ENCODE data around the gene FBXL19.

The FBXL19 gene

DNA sequence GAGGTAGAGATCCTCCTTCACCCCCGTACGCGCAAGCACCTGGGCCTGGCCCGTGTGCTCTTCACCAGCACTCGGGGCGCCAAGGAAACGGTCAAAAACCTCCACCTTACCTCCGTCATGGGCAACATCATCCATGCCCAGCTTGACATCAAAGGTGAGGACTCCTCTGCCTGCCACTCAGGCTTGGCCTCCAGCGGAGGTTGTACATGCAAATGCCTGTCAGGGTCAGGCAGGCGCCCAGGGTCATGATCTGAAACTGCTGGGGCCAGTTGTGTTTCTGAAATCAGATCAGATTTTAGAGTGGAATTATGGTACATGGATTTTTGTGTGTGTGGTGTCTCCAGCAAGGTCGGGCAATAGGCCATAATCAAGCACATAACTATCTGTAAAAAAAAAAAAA is 38.0 kb downstream of the FBXL19 start:
- DNase-seq (ENCODE audit: low read depth) = no peak
- TF ChIP-seq, protein P1, sequence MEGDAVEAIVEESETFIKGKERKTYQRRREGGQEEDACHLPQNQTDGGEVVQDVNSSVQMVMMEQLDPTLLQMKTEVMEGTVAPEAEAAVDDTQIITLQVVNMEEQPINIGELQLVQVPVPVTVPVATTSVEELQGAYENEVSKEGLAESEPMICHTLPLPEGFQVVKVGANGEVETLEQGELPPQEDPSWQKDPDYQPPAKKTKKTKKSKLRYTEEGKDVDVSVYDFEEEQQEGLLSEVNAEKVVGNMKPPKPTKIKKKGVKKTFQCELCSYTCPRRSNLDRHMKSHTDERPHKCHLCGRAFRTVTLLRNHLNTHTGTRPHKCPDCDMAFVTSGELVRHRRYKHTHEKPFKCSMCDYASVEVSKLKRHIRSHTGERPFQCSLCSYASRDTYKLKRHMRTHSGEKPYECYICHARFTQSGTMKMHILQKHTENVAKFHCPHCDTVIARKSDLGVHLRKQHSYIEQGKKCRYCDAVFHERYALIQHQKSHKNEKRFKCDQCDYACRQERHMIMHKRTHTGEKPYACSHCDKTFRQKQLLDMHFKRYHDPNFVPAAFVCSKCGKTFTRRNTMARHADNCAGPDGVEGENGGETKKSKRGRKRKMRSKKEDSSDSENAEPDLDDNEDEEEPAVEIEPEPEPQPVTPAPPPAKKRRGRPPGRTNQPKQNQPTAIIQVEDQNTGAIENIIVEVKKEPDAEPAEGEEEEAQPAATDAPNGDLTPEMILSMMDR (conservative IDR thresholded peaks at IDR 0.05; ENCODE audit: low read depth, low read length) = no peak
- no peak overlapping the region for H3K4me3 ChIP-seq (ENCODE audit: low read depth, low read length)

DNA sequence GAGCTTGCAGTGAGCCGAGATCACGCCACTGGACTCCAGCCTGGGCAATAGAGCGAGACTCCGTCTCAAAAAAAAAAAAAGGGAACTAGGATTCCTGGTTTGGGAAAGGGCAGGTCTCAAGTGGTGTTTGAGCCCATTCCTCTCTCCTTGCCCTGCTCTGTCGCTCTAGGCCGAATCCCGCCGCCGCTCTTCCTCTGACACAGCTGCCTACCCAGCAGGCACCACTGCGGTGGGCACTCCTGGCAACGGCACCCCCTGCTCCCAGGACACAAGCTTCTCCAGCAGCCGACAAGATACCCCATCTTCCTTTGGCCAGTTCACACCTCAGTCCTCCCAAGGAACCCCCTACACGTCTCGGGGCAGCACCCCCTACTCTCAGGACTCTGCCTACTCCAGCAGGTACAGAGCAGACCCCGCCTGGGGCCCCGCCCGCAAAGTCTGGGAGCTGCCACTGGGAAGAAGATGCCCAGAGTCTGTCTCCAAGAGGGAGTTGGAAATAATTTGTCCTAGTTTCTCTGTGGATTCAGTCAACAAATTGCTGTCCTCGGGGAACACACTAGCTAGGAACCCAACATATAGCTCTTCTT is 40.6 kb downstream of the FBXL19 start:
- no peak for DNase-seq (ENCODE audit: low read depth)
- TF ChIP-seq, protein P1 (conservative IDR thresholded peaks at IDR 0.05; ENCODE audit: low read depth, low read length) = no peak
- H3K4me3 ChIP-seq (ENCODE audit: low read depth, low read length) = no peak overlapping the region

DNA sequence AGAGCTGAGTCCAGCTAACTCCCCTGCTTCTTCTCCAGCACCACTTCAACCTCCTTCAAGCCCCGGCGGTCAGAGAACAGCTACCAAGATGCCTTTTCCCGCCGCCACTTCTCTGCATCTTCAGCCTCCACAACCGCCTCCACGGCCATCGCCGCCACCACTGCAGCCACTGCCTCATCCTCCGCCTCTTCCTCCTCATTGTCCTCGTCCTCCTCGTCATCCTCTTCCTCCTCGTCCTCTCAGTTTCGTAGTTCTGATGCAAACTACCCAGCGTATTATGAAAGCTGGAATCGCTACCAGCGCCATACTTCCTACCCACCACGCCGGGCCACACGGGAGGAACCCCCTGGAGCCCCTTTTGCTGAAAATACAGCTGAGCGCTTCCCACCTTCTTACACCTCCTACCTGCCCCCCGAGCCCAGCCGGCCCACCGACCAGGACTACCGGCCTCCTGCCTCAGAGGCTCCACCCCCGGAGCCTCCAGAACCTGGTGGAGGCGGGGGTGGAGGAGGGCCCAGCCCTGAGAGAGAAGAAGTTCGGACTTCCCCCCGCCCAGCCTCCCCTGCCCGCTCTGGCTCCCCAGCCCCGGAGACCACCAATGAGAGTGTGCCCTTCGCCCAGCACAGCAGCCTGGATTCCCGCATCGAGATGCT is 41.3 kb downstream of the FBXL19 start:
- DNase-seq (ENCODE audit: low read depth) = no peak
- H3K4me3 ChIP-seq (ENCODE audit: low read depth, low read length) = no peak overlapping the region
- TF ChIP-seq, protein P1 (conservative IDR thresholded peaks at IDR 0.05; ENCODE audit: low read depth, low read length) = no peak

DNA sequence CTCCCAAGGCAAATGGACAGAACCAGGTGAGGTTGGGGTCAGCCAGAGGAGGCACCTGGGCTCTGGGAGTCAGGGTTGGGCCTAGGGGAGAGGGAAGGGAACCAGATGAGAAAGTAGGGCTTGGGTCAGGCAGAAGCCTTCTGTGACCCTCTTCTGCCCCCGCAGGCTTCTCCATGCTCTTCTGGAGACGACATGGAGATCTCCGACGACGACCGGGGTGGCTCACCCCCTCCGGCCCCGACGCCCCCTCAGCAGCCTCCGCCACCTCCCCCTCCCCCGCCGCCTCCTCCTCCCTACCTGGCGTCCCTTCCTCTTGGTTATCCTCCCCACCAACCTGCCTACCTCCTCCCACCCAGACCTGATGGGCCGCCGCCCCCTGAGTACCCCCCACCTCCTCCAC is 42.1 kb downstream of the FBXL19 start:
- no peak overlapping the region for H3K4me3 ChIP-seq (ENCODE audit: low read depth, low read length)
- TF ChIP-seq, protein P1 (conservative IDR thresholded peaks at IDR 0.05; ENCODE audit: low read depth, low read length) = no peak
- no peak for DNase-seq (ENCODE audit: low read depth)

DNA sequence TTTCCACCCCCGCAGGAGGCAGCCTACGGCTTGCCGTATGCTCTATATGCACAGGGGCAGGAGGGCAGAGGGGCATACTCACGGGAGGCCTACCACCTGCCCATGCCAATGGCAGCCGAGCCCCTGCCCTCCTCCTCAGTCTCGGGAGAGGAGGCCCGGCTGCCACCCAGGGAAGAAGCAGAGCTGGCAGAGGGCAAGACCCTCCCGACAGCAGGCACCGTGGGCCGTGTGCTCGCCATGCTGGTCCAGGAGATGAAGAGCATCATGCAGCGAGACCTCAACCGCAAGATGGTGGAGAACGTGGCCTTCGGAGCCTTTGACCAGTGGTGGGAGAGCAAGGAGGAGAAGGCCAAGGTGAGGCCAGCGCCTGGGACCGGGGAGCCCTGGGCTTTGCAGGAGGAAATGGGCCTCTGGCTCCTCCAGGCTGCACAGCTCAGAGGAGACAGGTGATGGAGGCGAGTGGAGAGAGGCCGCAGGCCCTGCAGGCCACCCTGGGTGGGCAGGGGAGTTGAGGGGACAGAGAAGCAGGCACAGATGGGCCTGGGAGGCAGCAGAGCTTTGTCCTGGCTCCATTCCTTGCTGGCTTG is 42.8 kb downstream of the FBXL19 start:
- TF ChIP-seq, protein P1 (conservative IDR thresholded peaks at IDR 0.05; ENCODE audit: low read depth, low read length) = no peak
- no peak for DNase-seq (ENCODE audit: low read depth)
- H3K4me3 ChIP-seq (ENCODE audit: low read depth, low read length) = no peak overlapping the region

DNA sequence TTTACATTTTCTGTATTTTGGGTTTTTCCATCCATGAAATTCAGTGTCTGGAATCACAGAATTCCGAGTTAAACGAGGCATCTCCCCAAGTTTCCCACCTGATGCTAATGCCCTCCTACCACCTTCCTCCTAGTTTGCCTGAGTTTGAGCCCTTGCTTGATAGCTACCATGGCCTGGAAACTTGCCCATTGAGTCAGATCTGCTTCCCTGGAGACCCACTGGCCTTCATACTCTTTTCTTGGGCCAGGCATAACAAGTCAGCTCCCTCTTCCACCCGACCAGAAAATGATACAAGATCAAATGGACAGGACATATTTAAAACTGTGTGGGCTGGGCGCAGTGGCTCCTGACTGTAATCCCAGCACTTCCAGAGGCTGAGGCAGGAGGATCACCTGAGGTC is 44.4 kb downstream of the FBXL19 start:
- H3K4me3 ChIP-seq (ENCODE audit: low read depth, low read length) = no peak overlapping the region
- no peak for DNase-seq (ENCODE audit: low read depth)
- TF ChIP-seq, protein P1 (conservative IDR thresholded peaks at IDR 0.05; ENCODE audit: low read depth, low read length) = no peak

All from choroid plexus epithelial cell (primary cell).